ENCODE data around the gene ARFGEF3.

- no peak for TF ChIP-seq MAX (IDR thresholded peaks at IDR 0.05; ENCODE audit: low read depth)
- TF ChIP-seq YY1 (IDR thresholded peaks at IDR 0.05; ENCODE audit: low read depth): no peak
- no peak for TF ChIP-seq EZH2phosphoT487 (IDR thresholded peaks at IDR 0.05; ENCODE audit: borderline replicate concordance, low read depth)
- TF ChIP-seq CTCF (IDR thresholded peaks at IDR 0.05): no peak
- no peak for TF ChIP-seq ELF1 (IDR thresholded peaks at IDR 0.05)
- no peak for TF ChIP-seq POLR2AphosphoS5 (IDR thresholded peaks at IDR 0.05; ENCODE audit: low read depth, low read length)
- TF ChIP-seq NFIC (IDR thresholded peaks at IDR 0.05; ENCODE audit: borderline replicate concordance): no peak
- no peak for TF ChIP-seq EP300 (IDR thresholded peaks at IDR 0.05; ENCODE audit: borderline replicate concordance in 1 of 2, low read depth in 1 of 2, low read length in 1 of 2)
- no peak for TF ChIP-seq USF2 (IDR thresholded peaks at IDR 0.05; ENCODE audit: borderline replicate concordance, low read depth, low read length)
- TF ChIP-seq CHD2 (IDR thresholded peaks at IDR 0.05; ENCODE audit: low read length, partially characterized antibody): no peak
Measured at GRCh38 chr6:138291849-138292181, 130.1 kb downstream of the ARFGEF3 start.
